Natural killer cell (primary cell): ENCODE results near the gene ATG4A. TPM values are rescaled to one million over a fixed set of nuclear protein-coding genes. Genes with fewer than 3 reads are reported as not detected.

Source experiments
- ATAC-seq, 3 donors: fragments of 150-1000 bp in 2 of 3; fragments of 200-7000 bp in 1 of 3; cut with Tn5 transposase; 1 replicate in 1 of 3; 2 replicates in 2 of 3; pipeline ENCODE4 v1.10.0; 2021; ENCODE audit warnings: mild to moderate bottlenecking in 2 of 3, moderate library complexity in 2 of 3
- DNase-seq, 2 donors: peaks; one replicate each; pipeline versions ENCODE4 v3.0.0 to v3.0.0-alpha.2; 2013 to 2021; ENCODE audit warnings: mixed read lengths in 1 of 2
- H3K27ac ChIP-seq: one replicate; pipeline ENCODE4 v1.5.1; 2013; ENCODE audit warnings: mild to moderate bottlenecking, low read length
- H3K27me3 ChIP-seq: one replicate; pipeline ENCODE4 v1.6.1; 2013; ENCODE audit warnings: low read length; ENCODE audit not compliant: control insufficient read depth, insufficient read depth
- H3K36me3 ChIP-seq: one replicate; pipeline ENCODE4 v1.6.1; 2013; ENCODE audit warnings: low read length; ENCODE audit not compliant: control insufficient read depth, insufficient read depth
- H3K4me1 ChIP-seq: one replicate; pipeline ENCODE4 v1.6.1; 2013; ENCODE audit warnings: low read length; ENCODE audit not compliant: control insufficient read depth, insufficient read depth
- H3K4me3 ChIP-seq: one replicate; pipeline ENCODE4 v1.5.1; 2013; ENCODE audit warnings: low read length
- H3K9me3 ChIP-seq: one replicate; pipeline ENCODE4 v1.6.1; 2013; ENCODE audit warnings: low read length; ENCODE audit not compliant: control insufficient read depth, insufficient read depth
- H3K27ac Mint-ChIP-seq, 2 donors: one replicate each; pipeline ENCODE4 v1.8.0; 2022; ENCODE audit warnings: mild to moderate bottlenecking in 2 of 2, mixed read lengths in 2 of 2, moderate library complexity in 1 of 2
- H3K27me3 Mint-ChIP-seq, 2 donors: one replicate each; pipeline ENCODE4 v1.8.0; 2022; ENCODE audit warnings: low read depth in 2 of 2, mixed read lengths in 2 of 2
- H3K36me3 Mint-ChIP-seq: one replicate; pipeline ENCODE4 v1.8.0; 2022; ENCODE audit warnings: mixed read lengths
- H3K4me1 Mint-ChIP-seq, 2 donors: one replicate each; pipeline ENCODE4 v1.8.0; 2022; ENCODE audit warnings: mixed read lengths in 2 of 2
- H3K4me3 Mint-ChIP-seq: one replicate; pipeline ENCODE4 v1.8.0; 2022; ENCODE audit warnings: mild to moderate bottlenecking, moderate library complexity, mixed read lengths
- H3K9me3 Mint-ChIP-seq, 2 donors: one replicate each; pipeline ENCODE4 v1.8.0; 2022; ENCODE audit warnings: mixed read lengths in 2 of 2
- CTCF ChIP-seq: fragments of 200-600 bp; IDR thresholded peaks from one replicate; pipeline ENCODE4 v1.8.0; 2022; ENCODE audit warnings: antibody characterized with exemption
- WGBS: methylation state at CpG from one replicate; pipeline ENCODE4 v1.1.7; 2013; ENCODE audit warnings: missing lambda C conversion rate; ENCODE audit not compliant: insufficient coverage; 5-methylcytosine and 5-hydroxymethylcytosine counted together
- intact Hi-C: fragments of 100-400 bp; cut with micrococcal nuclease; formaldehyde crosslinking; loops from one replicate; pipeline ENCODE4 v1.14.2; 2022
- total RNA-seq, 4 donors: library from RNA; stranded (reverse); fragments of 120-200 nt in 1 of 4; gene quantifications; one replicate each; pipeline versions ENCODE4 v1.2.3 to v1.2.4, GENCODE V29; 2013 to 2022

Gene ATG4A
- total RNA-seq, 3 donors from 2014 or later (not counting 1 experiment from before 2014, with no cell fraction given), result 10.7 to 13.5 (median 11.6) TPM

- Histone ChIP-seq H3K27ac (no peak overlapping the region), H3K27me3 (no peaks in the 10 kb centered on the region), H3K9me3 (no peaks in the 10 kb centered on the region), H3K4me1 (no peaks in the 10 kb centered on the region), H3K4me3 (no peak overlapping the region), H3K36me3 (peaks cover 16% of the 10 kb centered on the region)
- ATAC-seq, result no peak
- no peak for TF ChIP-seq CTCF
- Mint-ChIP-seq H3K4me3 (no peak overlapping the region), H3K4me1 (no peaks in the 10 kb centered on the region), H3K27me3 (no peaks in the 10 kb centered on the region), H3K9me3 (no peaks in the 10 kb centered on the region), H3K36me3 (no peaks in the 10 kb centered on the region), H3K27ac (no peak overlapping the region)
- WGBS, result 89% methylated on average over 3 of the region's 7 CpGs
- peak in 1 of 2 donors; percentile 4 for DNase-seq
- intact Hi-C loops, result no loop called here
Measured at GRCh38 chrX:108138814-108139702, 47.5 kb downstream of the ATG4A start.

GRCh38 chrX:108148524-108148923 lies 56.9 kb downstream of the ATG4A start:
- Histone ChIP-seq H3K4me3 (no peak overlapping the region), H3K36me3 (peaks cover 8% of the 10 kb centered on the region), H3K4me1 (no peaks in the 10 kb centered on the region), H3K27me3 (no peaks in the 10 kb centered on the region), H3K9me3 (no peaks in the 10 kb centered on the region), H3K27ac (no peak overlapping the region)
- H3K4me3 Mint-ChIP-seq, result no peak overlapping the region
- no peak for ATAC-seq
- no peaks in the 10 kb centered on the region for H3K4me1 Mint-ChIP-seq
- no peaks in the 10 kb centered on the region for H3K27me3 Mint-ChIP-seq
- no peaks in the 10 kb centered on the region for H3K36me3 Mint-ChIP-seq
- no peak overlapping the region for H3K27ac Mint-ChIP-seq
- H3K9me3 Mint-ChIP-seq, result no peaks in the 10 kb centered on the region
- intact Hi-C loops, result no loop called here
- DNase-seq, result no peak
- TF ChIP-seq CTCF, result no peak

- no peak for ATAC-seq
- no peaks in the 10 kb centered on the region for H3K9me3 ChIP-seq
- H3K4me1 ChIP-seq, result no peaks in the 10 kb centered on the region
- H3K36me3 ChIP-seq, result peaks cover 3% of the 10 kb centered on the region
- no peaks in the 10 kb centered on the region for H3K27me3 ChIP-seq
- H3K27ac Mint-ChIP-seq, result no peak overlapping the region
- H3K36me3 Mint-ChIP-seq, result no peaks in the 10 kb centered on the region
- no peak overlapping the region for H3K27ac ChIP-seq
- H3K4me1 Mint-ChIP-seq, result no peaks in the 10 kb centered on the region
- H3K9me3 Mint-ChIP-seq, result no peaks in the 10 kb centered on the region
- H3K27me3 Mint-ChIP-seq, result peaks cover 0 to 6% of the 10 kb centered on the region in 2 donors
- 95% methylated on average over 2 of the region's 2 CpGs for WGBS
- no peak for DNase-seq
- intact Hi-C loops, result no loop called here
- H3K4me3 ChIP-seq, result no peak overlapping the region
- no peak overlapping the region for H3K4me3 Mint-ChIP-seq
- TF ChIP-seq CTCF, result no peak
Measured at GRCh38 chrX:108156082-108156481, 64.5 kb downstream of the ATG4A start.
